H9 (cell line): ENCODE measurements around the gene TMEM63B. TPM values are rescaled to one million over a fixed set of nuclear protein-coding genes. Genes with fewer than 3 reads are reported as not detected.

Experiments used
- DNase-seq: peaks from one replicate; pipeline ENCODE4 v3.0.0-alpha.2; 2017
- H2AFZ ChIP-seq: one replicate; pipeline ENCODE4 v1.6.1; 2013; ENCODE audit warnings: mild to moderate bottlenecking, low read length, control low read depth, moderate library complexity
- H2AK5ac ChIP-seq: 2 replicates; pipeline ENCODE4 v1.6.1; 2013; ENCODE audit warnings: low read length, control low read depth, mixed read lengths; ENCODE audit not compliant: insufficient read length
- H2BK120ac ChIP-seq: one replicate; pipeline ENCODE4 v1.6.1; 2013; ENCODE audit warnings: low read depth, mild to moderate bottlenecking, low read length, control low read depth, inconsistent platforms; ENCODE audit not compliant: poor library complexity, severe bottlenecking
- H2BK12ac ChIP-seq: 2 replicates; pipeline ENCODE4 v1.6.1; 2013; ENCODE audit warnings: low read length, control low read depth, mixed read lengths, low read depth; ENCODE audit not compliant: insufficient read length
- H2BK15ac ChIP-seq: 2 replicates; pipeline ENCODE4 v1.6.1; 2013; ENCODE audit warnings: low read depth, low read length, control low read depth
- H2BK20ac ChIP-seq: one replicate; pipeline ENCODE4 v1.6.1; 2013; ENCODE audit warnings: low read depth, mild to moderate bottlenecking, low read length, control low read depth, inconsistent platforms; ENCODE audit not compliant: poor library complexity, severe bottlenecking
- H2BK5ac ChIP-seq: 2 replicates; pipeline ENCODE4 v1.6.1; 2013; ENCODE audit warnings: low read length, control low read depth, mixed read lengths; ENCODE audit not compliant: insufficient read length
- H3K14ac ChIP-seq: 2 replicates; pipeline ENCODE4 v1.6.1; 2013; ENCODE audit warnings: low read length, control low read depth; ENCODE audit not compliant: insufficient read depth
- H3K18ac ChIP-seq: 2 replicates; pipeline ENCODE4 v1.6.1; 2013; ENCODE audit warnings: low read depth, mild to moderate bottlenecking, mixed read lengths, low read length, control low read depth; ENCODE audit not compliant: insufficient read length
- H3K23ac ChIP-seq: 2 replicates; pipeline ENCODE4 v1.6.1; 2013; ENCODE audit warnings: low read length, control low read depth, mixed read lengths, low read depth; ENCODE audit not compliant: insufficient read length
- H3K23me2 ChIP-seq: 2 replicates; pipeline ENCODE4 v1.6.1; 2013; ENCODE audit warnings: low read depth, mild to moderate bottlenecking, mixed read lengths, low read length, control low read depth; ENCODE audit not compliant: insufficient read length, poor library complexity, severe bottlenecking
- H3K27ac ChIP-seq: 2 replicates; pipeline ENCODE4 v1.5.1; 2013; ENCODE audit warnings: low read length, control low read depth, mixed read lengths, low read depth; ENCODE audit not compliant: insufficient read length
- H3K27me3 ChIP-seq: 2 replicates; pipeline ENCODE4 v1.6.1; 2013; ENCODE audit warnings: low read length, control low read depth, inconsistent platforms; ENCODE audit not compliant: insufficient read depth
- H3K4ac ChIP-seq: 2 replicates; pipeline ENCODE4 v1.6.1; 2013; ENCODE audit warnings: low read depth, mild to moderate bottlenecking, control low read depth, inconsistent platforms, low read length, moderate library complexity
- H3K4me1 ChIP-seq: 2 replicates; pipeline ENCODE4 v1.6.1; 2013; ENCODE audit warnings: low read length, control low read depth, inconsistent platforms; ENCODE audit not compliant: insufficient read depth
- H3K4me2 ChIP-seq: 2 replicates; pipeline ENCODE4 v1.6.1; 2013; ENCODE audit warnings: low read length, control low read depth, mixed read lengths; ENCODE audit not compliant: insufficient read length, insufficient read depth
- H3K56ac ChIP-seq: 2 replicates; pipeline ENCODE4 v1.6.1; 2013; ENCODE audit warnings: low read depth, mild to moderate bottlenecking, mixed read lengths, low read length, control low read depth; ENCODE audit not compliant: insufficient read length
- H3K79me1 ChIP-seq: 2 replicates; pipeline ENCODE4 v1.6.1; 2013; ENCODE audit warnings: low read depth, mild to moderate bottlenecking, moderate library complexity, low read length, control low read depth, inconsistent platforms; ENCODE audit not compliant: insufficient read depth, poor library complexity, severe bottlenecking
- H3K79me2 ChIP-seq: 2 replicates; pipeline ENCODE4 v1.6.1; 2013; ENCODE audit warnings: low read length, control low read depth, inconsistent platforms; ENCODE audit not compliant: insufficient read depth
- H3K9ac ChIP-seq: 2 replicates; pipeline ENCODE4 v1.6.1; 2013; ENCODE audit warnings: low read length, control low read depth, mixed read lengths; ENCODE audit not compliant: insufficient read length; ENCODE audit errors: extremely low read depth
- H3K9me3 ChIP-seq: one replicate; pipeline ENCODE4 v1.6.1; 2013; ENCODE audit warnings: low read depth, low read length, inconsistent platforms; ENCODE audit not compliant: control insufficient read depth
- H3T11ph ChIP-seq: one replicate; pipeline ENCODE4 v1.6.1; 2013; ENCODE audit warnings: mild to moderate bottlenecking, low read length, control low read depth, inconsistent platforms
- H4K20me1 ChIP-seq: one replicate; pipeline ENCODE4 v1.6.1; 2013; ENCODE audit not compliant: control insufficient read depth, insufficient read length, insufficient read depth
- H4K5ac ChIP-seq: 2 replicates; pipeline ENCODE4 v1.6.1; 2013; ENCODE audit warnings: low read depth, mild to moderate bottlenecking, mixed read lengths, low read length, control low read depth; ENCODE audit not compliant: insufficient read length
- H4K8ac ChIP-seq: replicated peaks from 2 replicates; pipeline ENCODE4 v1.6.1; 2013; ENCODE audit warnings: low read length, control low read depth, mixed read lengths, low read depth; ENCODE audit not compliant: insufficient read length
- H4K91ac ChIP-seq: 2 replicates; pipeline ENCODE4 v1.6.1; 2013; ENCODE audit warnings: low read depth, mild to moderate bottlenecking, moderate library complexity, mixed read lengths, low read length, control low read depth; ENCODE audit not compliant: insufficient read length
- H3K27ac Mint-ChIP-seq, 3 experiments: 2 replicates in 2 of 3; 3 replicates in 1 of 3; pipeline ENCODE4 v1.8.0; 2020 to 2021; ENCODE audit warnings: mixed read lengths in 3 of 3, mild to moderate bottlenecking in 1 of 3, moderate library complexity in 1 of 3
- H3K27me3 Mint-ChIP-seq: 2 replicates; pipeline ENCODE4 v1.8.0; 2021; ENCODE audit warnings: low read depth, mild to moderate bottlenecking, moderate library complexity, mixed read lengths
- H3K36me3 Mint-ChIP-seq, 3 experiments: 2 replicates in 2 of 3; 3 replicates in 1 of 3; pipeline ENCODE4 v1.8.0; 2020 to 2021; ENCODE audit warnings: low read depth in 3 of 3, mixed read lengths in 3 of 3; ENCODE audit not compliant: insufficient read depth in 1 of 3
- H3K4me1 Mint-ChIP-seq, 2 experiments: 2 replicates each; pipeline ENCODE4 v1.8.0; 2020; ENCODE audit warnings: mixed read lengths in 2 of 2
- H3K4me3 Mint-ChIP-seq, 2 experiments: 2 replicates in 1 of 2; 3 replicates in 1 of 2; pipeline ENCODE4 v1.8.0; 2020 to 2021; ENCODE audit warnings: mild to moderate bottlenecking in 2 of 2, mixed read lengths in 2 of 2, moderate library complexity in 1 of 2
- H3K9me3 Mint-ChIP-seq, 2 experiments: 2 replicates in 1 of 2; 3 replicates in 1 of 2; pipeline ENCODE4 v1.8.0; 2020; ENCODE audit warnings: mild to moderate bottlenecking in 2 of 2, mixed read lengths in 2 of 2, moderate library complexity in 1 of 2
- CTCF ChIP-seq: fragments of 200-600 bp; sonication (generic); conservative IDR thresholded peaks from 3 replicates; pipeline ENCODE4 v1.8.0; 2021; ENCODE audit warnings: antibody characterized with exemption, mild to moderate bottlenecking
- WGBS: extraction: QIAGEN DNeasy Blood & Tissue Kit; methylation state at CpG from one replicate; pipeline ENCODE4 v1.1.7; 2013; ENCODE audit warnings: missing lambda C conversion rate, low lambda C conversion rate, mixed read lengths; ENCODE audit not compliant: insufficient read length; ENCODE audit errors: extremely low coverage; 5-methylcytosine and 5-hydroxymethylcytosine counted together
- total RNA-seq: library from RNA; stranded (reverse); gene quantifications from 2 replicates; pipeline ENCODE4 v1.2.1, GENCODE V29; 2021

Gene TMEM63B
- total RNA-seq, 1 experiment from 2014 or later = 56.3 TPM

- no CpG with 5 or more reads among the region's 13 CpGs for WGBS
- Histone ChIP-seq H4K8ac (no peak overlapping the region), H3K27me3 (no peaks in the 10 kb centered on the region), H3T11ph (no peak overlapping the region), H2BK15ac (no peak overlapping the region), H4K5ac (no peak overlapping the region), H3K56ac (no peak overlapping the region), H3K9ac (no peak overlapping the region), H4K91ac (no peak overlapping the region), H2AK5ac (no peak overlapping the region), H3K4me2 (no peak overlapping the region), H3K27ac (no peak overlapping the region), H3K14ac (no peak overlapping the region), H3K79me2 (no peaks in the 10 kb centered on the region), H3K23me2 (no peaks in the 10 kb centered on the region), H3K79me1 (no peaks in the 10 kb centered on the region), H3K4me1 (peaks cover 6% of the 10 kb centered on the region; the same call in 1 of the 2 replicates), H3K23ac (no peak overlapping the region), H3K9me3 (no peaks in the 10 kb centered on the region), H2BK20ac (no peak overlapping the region), H3K4ac (no peak overlapping the region), H4K20me1 (no peaks in the 10 kb centered on the region), H3K18ac (no peak overlapping the region), H2BK120ac (no peak overlapping the region), H2BK12ac (no peak overlapping the region), H2AFZ (no peak overlapping the region), H2BK5ac (no peak overlapping the region)
- TF ChIP-seq CTCF = no peak
- Mint-ChIP-seq H3K9me3 (no peaks in the 10 kb centered on the region), H3K27me3 (no peaks in the 10 kb centered on the region), H3K4me3 (no peak overlapping the region), H3K36me3 (peaks cover 0 to 2% (median 0%) of the 10 kb centered on the region in 3 experiments; a peak in 1 of 7 replicates), H3K4me1 (peaks cover 6 to 9% of the 10 kb centered on the region in 2 experiments), H3K27ac (peak overlapping the region in 1 of 3 experiments; percentile 0; a peak in 1 of 7 replicates)
- DNase-seq = no peak
Observed at GRCh38 chr6:44084231-44085014, 42.9 kb upstream of the TMEM63B start.
